GM18858 (cell line): ENCODE results near the gene G6PC2.
"Not testable (repeated sequence)": the region's sequence is repeated elsewhere in the genome, so short reads cannot be mapped to it uniquely, and the experiment has no call there.

Experiments used
- ATAC-seq: cut with Tn5 transposase; IDR thresholded peaks from one replicate; pipeline ENCODE4 v1.9.1; 2021; ENCODE audit not compliant: unreplicated experiment

The G6PC2 gene

GRCh38 chr2:168901003-168901402 lies at the start of gene G6PC2:
G6PC2 (plus strand) TSS chr2:168901291; CDS start chr2:168901332, 41 bp downstream.
- ATAC-seq: no peak

GRCh38 chr2:168851674-168852320 lies 49.3 kb upstream of the G6PC2 start:
- ATAC-seq: no peak

- ATAC-seq: no peak
Measured at GRCh38 chr2:168852481-168852880, 48.6 kb upstream of the G6PC2 start.

- ATAC-seq: no peak
Measured at GRCh38 chr2:168853471-168853870, 47.6 kb upstream of the G6PC2 start.

GRCh38 chr2:168854651-168855050 lies 46.4 kb upstream of the G6PC2 start:
- no peak for ATAC-seq

GRCh38 chr2:168855601-168856000 lies 45.5 kb upstream of the G6PC2 start:
- no peak for ATAC-seq

- ATAC-seq: no peak
Measured at GRCh38 chr2:168858146-168858545, 42.9 kb upstream of the G6PC2 start.

GRCh38 chr2:168867164-168867563 lies 33.9 kb upstream of the G6PC2 start:
- not testable (repeated sequence) for ATAC-seq

GRCh38 chr2:168870369-168870768 lies 30.7 kb upstream of the G6PC2 start:
- not testable (repeated sequence) for ATAC-seq

GRCh38 chr2:168870824-168871223 lies 30.3 kb upstream of the G6PC2 start:
- ATAC-seq: not testable (repeated sequence)

- ATAC-seq: no peak
Measured at GRCh38 chr2:168874368-168875054, 26.6 kb upstream of the G6PC2 start.

- ATAC-seq: not testable (repeated sequence)
Measured at GRCh38 chr2:168882163-168882562, 18.9 kb upstream of the G6PC2 start.

- no peak for ATAC-seq
Measured at GRCh38 chr2:168884975-168885374, 16.1 kb upstream of the G6PC2 start.

- no peak for ATAC-seq
Measured at GRCh38 chr2:168889635-168890005, 11.5 kb upstream of the G6PC2 start.

GRCh38 chr2:168890006-168890782 lies 10.9 kb upstream of the G6PC2 start, which contains the start of gene SPC25:
SPC25 (minus strand) TSS chr2:168890430; CDS start chr2:168889519, 911 bp downstream.
- peak; percentile 100 for ATAC-seq

- ATAC-seq: no peak
Measured at GRCh38 chr2:168892327-168892726, 8.8 kb upstream of the G6PC2 start.

GRCh38 chr2:168894101-168894500 lies 7.0 kb upstream of the G6PC2 start:
- ATAC-seq: no peak

- ATAC-seq: no peak
Measured at GRCh38 chr2:168894720-168895119, 6.4 kb upstream of the G6PC2 start.

GRCh38 chr2:168895771-168896170 lies 5.3 kb upstream of the G6PC2 start:
- no peak for ATAC-seq

GRCh38 chr2:168896783-168897182 lies 4.3 kb upstream of the G6PC2 start:
- ATAC-seq: no peak

- no peak for ATAC-seq
Measured at GRCh38 chr2:168897449-168897848, 3.6 kb upstream of the G6PC2 start.

GRCh38 chr2:168903888-168904287 lies 2.8 kb downstream of the G6PC2 start:
- no peak for ATAC-seq
